GM12864 (cell line): ENCODE results near the gene DHFR.

Experiments used
- DNase-seq: peaks from one replicate; pipeline ENCODE4 v3.0.0-alpha.2; 2011; ENCODE audit warnings: low read depth
- H3K4me3 ChIP-seq: 2 replicates; pipeline ENCODE4 v1.5.1; 2011; ENCODE audit warnings: mild to moderate bottlenecking, low read depth, low read length, control low read depth
- TF ChIP-seq, protein P1 (sequence below): IDR thresholded peaks from 2 replicates; pipeline ENCODE4 v1.5.1; 2011; ENCODE audit warnings: low read depth, mild to moderate bottlenecking, moderate library complexity, low read length, control low read depth, inconsistent platforms; ENCODE audit errors: missing control alignments

Gene DHFR

DNA sequence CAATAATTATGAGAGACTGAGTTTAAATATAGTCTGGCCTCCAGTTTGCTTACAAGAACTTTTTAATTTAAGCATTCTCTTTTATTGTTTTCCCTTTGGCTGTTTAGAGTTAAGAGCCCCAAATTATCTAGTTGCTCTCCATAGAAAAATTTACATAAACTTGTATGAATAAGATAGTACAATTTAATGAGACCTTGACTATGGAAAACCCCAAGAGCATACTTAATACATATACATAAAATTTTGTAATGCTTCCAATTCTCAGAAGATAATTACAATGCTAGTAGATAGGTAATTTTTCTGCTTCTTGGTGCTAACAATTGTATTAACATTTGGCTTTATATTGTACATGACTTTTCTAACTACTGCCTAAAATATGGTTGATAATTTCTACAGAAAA is 20.6 kb downstream of the DHFR start:
- DNase-seq = no peak
- TF ChIP-seq, protein P1, sequence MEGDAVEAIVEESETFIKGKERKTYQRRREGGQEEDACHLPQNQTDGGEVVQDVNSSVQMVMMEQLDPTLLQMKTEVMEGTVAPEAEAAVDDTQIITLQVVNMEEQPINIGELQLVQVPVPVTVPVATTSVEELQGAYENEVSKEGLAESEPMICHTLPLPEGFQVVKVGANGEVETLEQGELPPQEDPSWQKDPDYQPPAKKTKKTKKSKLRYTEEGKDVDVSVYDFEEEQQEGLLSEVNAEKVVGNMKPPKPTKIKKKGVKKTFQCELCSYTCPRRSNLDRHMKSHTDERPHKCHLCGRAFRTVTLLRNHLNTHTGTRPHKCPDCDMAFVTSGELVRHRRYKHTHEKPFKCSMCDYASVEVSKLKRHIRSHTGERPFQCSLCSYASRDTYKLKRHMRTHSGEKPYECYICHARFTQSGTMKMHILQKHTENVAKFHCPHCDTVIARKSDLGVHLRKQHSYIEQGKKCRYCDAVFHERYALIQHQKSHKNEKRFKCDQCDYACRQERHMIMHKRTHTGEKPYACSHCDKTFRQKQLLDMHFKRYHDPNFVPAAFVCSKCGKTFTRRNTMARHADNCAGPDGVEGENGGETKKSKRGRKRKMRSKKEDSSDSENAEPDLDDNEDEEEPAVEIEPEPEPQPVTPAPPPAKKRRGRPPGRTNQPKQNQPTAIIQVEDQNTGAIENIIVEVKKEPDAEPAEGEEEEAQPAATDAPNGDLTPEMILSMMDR = no peak
- H3K4me3 ChIP-seq = no peak overlapping the region

DNA sequence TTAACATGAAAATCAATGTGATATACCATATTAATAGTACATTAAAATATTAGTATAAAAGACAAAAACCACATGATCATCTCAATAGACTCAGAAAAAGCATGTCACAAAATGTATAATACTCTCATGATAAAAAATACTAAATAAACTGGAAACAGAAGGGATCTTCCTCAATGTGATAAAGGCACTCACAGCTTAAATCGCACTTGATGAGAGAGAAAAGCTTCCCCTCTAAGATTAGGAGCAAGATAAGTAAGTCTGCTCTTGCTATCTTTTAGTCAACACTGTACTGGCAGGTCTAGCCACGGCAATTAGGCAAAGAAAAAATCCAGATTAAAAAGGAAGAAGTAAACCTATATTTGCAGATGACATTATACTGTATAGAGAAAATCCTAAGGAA is 22.1 kb downstream of the DHFR start:
- no peak overlapping the region for H3K4me3 ChIP-seq
- TF ChIP-seq, protein P1 = no peak
- no peak for DNase-seq

DNA sequence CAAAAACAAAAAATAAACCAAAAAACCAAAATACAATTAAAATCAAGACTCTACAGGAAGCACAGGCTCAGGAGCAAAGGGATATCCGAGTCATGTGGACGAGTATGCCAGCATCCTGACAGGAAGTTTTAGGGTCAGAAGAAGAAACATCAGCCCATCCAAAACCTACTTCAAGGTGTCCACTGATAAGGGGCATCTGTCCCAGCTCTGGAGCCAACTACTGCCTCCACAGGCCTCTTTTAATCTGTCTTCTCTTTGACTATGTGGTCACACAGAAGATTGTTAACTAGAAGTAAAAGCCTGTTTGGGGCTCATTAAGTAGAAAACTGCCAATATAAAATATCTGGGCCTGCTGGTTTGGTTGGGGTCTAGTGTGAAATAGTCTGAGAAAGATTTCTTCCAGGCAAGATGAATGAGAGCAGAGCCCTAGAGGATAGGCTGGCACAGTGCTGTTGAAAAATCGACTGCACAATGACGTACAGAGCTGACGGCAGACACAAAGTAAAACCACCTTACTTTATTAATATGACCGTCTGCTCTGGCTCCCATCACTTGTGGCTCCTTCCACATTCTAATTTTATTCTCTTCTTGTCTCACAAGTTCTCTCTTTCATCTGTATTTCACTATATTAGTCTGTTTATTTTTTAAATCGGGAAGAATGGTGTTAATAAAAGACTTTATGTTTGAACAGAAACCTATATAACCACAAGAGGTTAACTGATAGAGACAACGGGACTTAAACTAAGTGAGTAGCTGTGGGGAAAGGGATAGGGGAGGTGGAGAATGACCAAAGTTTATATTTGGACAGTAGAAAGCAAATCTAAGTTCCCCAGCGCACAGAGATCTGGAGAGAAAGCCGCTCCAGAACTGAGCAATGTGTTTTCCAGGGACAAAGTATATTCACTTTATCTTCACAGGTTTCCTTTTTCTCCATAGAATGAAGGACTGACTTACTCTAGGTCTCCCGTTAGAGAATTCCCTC is 23.2 kb downstream of the DHFR start:
- TF ChIP-seq, protein P1 = no peak
- DNase-seq = no peak
- H3K4me3 ChIP-seq = no peak overlapping the region

DNA sequence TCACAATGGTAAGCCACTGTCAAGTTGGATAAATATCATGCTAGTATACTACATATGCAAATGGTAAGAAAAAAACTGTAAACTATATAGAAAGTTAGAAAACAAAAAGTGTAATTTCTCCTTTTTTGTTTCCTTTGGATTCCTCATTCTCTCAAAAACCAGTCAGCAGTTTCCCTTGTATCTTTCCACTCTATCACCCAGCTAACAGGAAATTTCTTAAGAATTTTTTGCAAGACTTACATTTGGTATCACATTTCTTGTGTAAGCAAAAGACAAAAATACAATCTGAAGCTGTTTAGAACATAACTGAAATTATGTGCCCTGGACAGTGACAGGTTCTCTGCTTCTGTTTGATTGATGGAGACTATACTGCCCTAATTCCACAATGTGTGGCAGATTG is 25.5 kb downstream of the DHFR start:
- DNase-seq = no peak
- no peak overlapping the region for H3K4me3 ChIP-seq
- TF ChIP-seq, protein P1 = no peak

DNA sequence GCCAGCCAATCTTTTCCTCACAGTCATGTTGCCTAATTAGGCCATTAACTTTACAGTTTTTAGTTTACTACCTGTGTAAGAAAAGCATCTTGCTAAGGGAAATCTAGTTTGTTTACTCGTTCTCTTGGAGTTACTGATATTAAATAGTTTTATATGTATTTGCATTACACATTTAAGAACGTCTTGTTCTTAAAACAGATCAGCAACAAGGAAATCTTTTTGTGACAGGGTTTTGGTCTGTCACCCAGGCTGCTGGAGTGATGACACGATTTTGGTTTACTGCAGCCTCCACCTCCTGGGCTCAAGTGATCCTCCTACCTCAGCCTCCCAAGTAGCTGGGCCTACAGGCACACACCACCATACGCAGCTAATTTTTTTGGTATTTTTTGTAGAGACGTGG is 29.6 kb downstream of the DHFR start:
- no peak overlapping the region for H3K4me3 ChIP-seq
- TF ChIP-seq, protein P1 = no peak
- no peak for DNase-seq

DNA sequence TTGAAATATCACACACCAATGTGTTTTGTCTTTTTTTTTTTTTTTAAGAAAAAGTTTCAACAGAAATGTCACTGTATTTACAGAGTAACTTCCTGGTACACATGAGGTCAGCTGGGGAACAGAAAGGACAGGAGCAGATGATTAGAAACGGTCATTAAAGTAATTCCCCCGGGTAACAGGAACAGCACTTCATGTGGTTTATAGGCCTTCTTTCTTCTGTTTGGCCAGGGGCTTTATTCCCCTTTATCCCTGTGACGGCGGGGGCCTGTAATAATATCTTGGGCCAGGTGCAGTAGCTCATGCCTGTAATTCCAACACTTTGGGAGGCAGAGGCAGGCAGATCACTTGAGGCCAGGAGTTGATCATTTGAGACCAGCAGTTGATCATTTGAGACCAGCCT is 30.8 kb downstream of the DHFR start:
- DNase-seq = no peak
- no peak overlapping the region for H3K4me3 ChIP-seq
- TF ChIP-seq, protein P1 = no peak

DNA sequence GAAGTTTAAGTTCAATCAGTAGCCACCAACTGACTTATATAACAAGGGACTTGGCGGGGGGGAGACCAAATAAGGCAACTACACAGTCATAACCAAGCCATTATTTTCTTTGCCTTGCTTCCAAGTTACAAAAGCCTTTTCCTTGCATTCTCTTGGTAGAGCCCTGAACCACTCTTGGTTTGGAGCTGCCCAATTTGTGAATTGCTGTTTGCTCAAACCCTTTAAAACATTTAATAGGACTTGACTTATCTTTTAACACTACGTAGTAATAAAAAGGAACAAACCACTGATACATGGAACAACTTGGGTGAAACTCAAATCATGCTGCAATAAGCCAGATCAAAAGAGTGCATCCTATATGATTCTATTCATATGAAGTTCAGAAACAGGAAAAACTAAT is 32.0 kb downstream of the DHFR start:
- H3K4me3 ChIP-seq = no peak overlapping the region
- TF ChIP-seq, protein P1 = no peak
- no peak for DNase-seq
